ENCODE data around the gene SIL1. TPM values are rescaled to one million over a fixed set of nuclear protein-coding genes. Genes with fewer than 3 reads are reported as not detected.

The SIL1 gene
- total RNA-seq, 2 donors from 2014 or later, result 17.2 to 20.2 TPM

GRCh38 chr5:138905541-138905940 is 292.6 kb downstream of the SIL1 start:
- Histone ChIP-seq H3K9ac (ENCODE audit: extremely low read depth, low read length, poor library complexity, severe bottlenecking) (no peak overlapping the region), H3K27me3 (ENCODE audit: control insufficient read depth, insufficient read depth, low read length, poor library complexity, severe bottlenecking) (no peaks in the 10 kb centered on the region), H3K9me3 (ENCODE audit: control insufficient read depth, low read length) (no peaks in the 10 kb centered on the region), H3K4me1 (ENCODE audit: control insufficient read depth, insufficient read depth, low read length) (no peaks in the 10 kb centered on the region), H3K4me3 (ENCODE audit: low read length) (no peak overlapping the region), H3K36me3 (ENCODE audit: control insufficient read depth, insufficient read depth, low read length) (peaks cover 69% of the 10 kb centered on the region), H3K27ac (ENCODE audit: low read depth, low read length) (no peak overlapping the region)
- H3K36me3 Mint-ChIP-seq (ENCODE audit: low read depth), result peaks cover 83% of the 10 kb centered on the region
- peaks cover 4% of the 10 kb centered on the region for H3K4me1 Mint-ChIP-seq
- 96% methylated on average over 1 of the region's 1 CpG; no CpG with 5 or more reads in 1 of the 2 experiments for WGBS, 2 experiments (ENCODE audit: insufficient coverage in 1 of 2, insufficient read length in 1 of 2)
- H3K4me3 Mint-ChIP-seq, result no peak overlapping the region
- no peaks in the 10 kb centered on the region for H3K9me3 Mint-ChIP-seq
- DNase-seq, result no peak
- H3K27ac Mint-ChIP-seq, result no peak overlapping the region
- TF ChIP-seq CTCF (conservative IDR thresholded peaks at IDR 0.05), result no peak
- H3K27me3 Mint-ChIP-seq (ENCODE audit: insufficient read depth), result no peaks in the 10 kb centered on the region

GRCh38 chr5:138903130-138903775 is 294.9 kb downstream of the SIL1 start:
- H3K4me3 Mint-ChIP-seq, result no peak overlapping the region
- TF ChIP-seq CTCF (conservative IDR thresholded peaks at IDR 0.05), result no peak
- H3K36me3 Mint-ChIP-seq (ENCODE audit: low read depth), result peaks cover 84% of the 10 kb centered on the region
- no peaks in the 10 kb centered on the region for H3K9me3 ChIP-seq (ENCODE audit: control insufficient read depth, low read length)
- H3K4me1 ChIP-seq (ENCODE audit: control insufficient read depth, insufficient read depth, low read length), result no peaks in the 10 kb centered on the region
- H3K4me3 ChIP-seq (ENCODE audit: low read length), result no peak overlapping the region
- H3K27me3 Mint-ChIP-seq (ENCODE audit: insufficient read depth), result no peaks in the 10 kb centered on the region
- H3K36me3 ChIP-seq (ENCODE audit: control insufficient read depth, insufficient read depth, low read length), result peaks cover 75% of the 10 kb centered on the region
- no peak overlapping the region for H3K27ac ChIP-seq (ENCODE audit: low read depth, low read length)
- H3K4me1 Mint-ChIP-seq, result peaks cover 2% of the 10 kb centered on the region
- H3K9ac ChIP-seq (ENCODE audit: extremely low read depth, low read length, poor library complexity, severe bottlenecking), result no peak overlapping the region
- H3K27me3 ChIP-seq (ENCODE audit: control insufficient read depth, insufficient read depth, low read length, poor library complexity, severe bottlenecking), result no peaks in the 10 kb centered on the region
- H3K27ac Mint-ChIP-seq, result peak overlapping the region; percentile 48
- no peak for DNase-seq
- H3K9me3 Mint-ChIP-seq, result no peaks in the 10 kb centered on the region
- WGBS, 2 experiments (ENCODE audit: insufficient coverage in 1 of 2, insufficient read length in 1 of 2), result 95 to 97% methylated on average over 7 to 10 of the region's 10 CpGs

GRCh38 chr5:138901716-138902115 is 296.5 kb downstream of the SIL1 start:
- Histone ChIP-seq H3K36me3 (ENCODE audit: control insufficient read depth, insufficient read depth, low read length) (peaks cover 82% of the 10 kb centered on the region), H3K27ac (ENCODE audit: low read depth, low read length) (peak overlapping the region; percentile 48), H3K4me3 (ENCODE audit: low read length) (no peak overlapping the region), H3K4me1 (ENCODE audit: control insufficient read depth, insufficient read depth, low read length) (no peaks in the 10 kb centered on the region), H3K9ac (ENCODE audit: extremely low read depth, low read length, poor library complexity, severe bottlenecking) (no peak overlapping the region), H3K9me3 (ENCODE audit: control insufficient read depth, low read length) (no peaks in the 10 kb centered on the region), H3K27me3 (ENCODE audit: control insufficient read depth, insufficient read depth, low read length, poor library complexity, severe bottlenecking) (no peaks in the 10 kb centered on the region)
- TF ChIP-seq CTCF (conservative IDR thresholded peaks at IDR 0.05), result no peak
- no peak overlapping the region for H3K27ac Mint-ChIP-seq
- H3K4me3 Mint-ChIP-seq, result no peak overlapping the region
- H3K9me3 Mint-ChIP-seq, result no peaks in the 10 kb centered on the region
- no peak for DNase-seq
- H3K4me1 Mint-ChIP-seq, result peaks cover 2% of the 10 kb centered on the region
- peaks cover 82% of the 10 kb centered on the region for H3K36me3 Mint-ChIP-seq (ENCODE audit: low read depth)
- no peaks in the 10 kb centered on the region for H3K27me3 Mint-ChIP-seq (ENCODE audit: insufficient read depth)
- WGBS, 2 experiments (ENCODE audit: insufficient coverage in 1 of 2, insufficient read length in 1 of 2), result 89% methylated on average over 1 to 2 of the region's 2 CpGs

Measured in endodermal cell (in vitro differentiated cells).